Measurements from ENCODE around the gene UBASH3B.

Gene UBASH3B

DNA sequence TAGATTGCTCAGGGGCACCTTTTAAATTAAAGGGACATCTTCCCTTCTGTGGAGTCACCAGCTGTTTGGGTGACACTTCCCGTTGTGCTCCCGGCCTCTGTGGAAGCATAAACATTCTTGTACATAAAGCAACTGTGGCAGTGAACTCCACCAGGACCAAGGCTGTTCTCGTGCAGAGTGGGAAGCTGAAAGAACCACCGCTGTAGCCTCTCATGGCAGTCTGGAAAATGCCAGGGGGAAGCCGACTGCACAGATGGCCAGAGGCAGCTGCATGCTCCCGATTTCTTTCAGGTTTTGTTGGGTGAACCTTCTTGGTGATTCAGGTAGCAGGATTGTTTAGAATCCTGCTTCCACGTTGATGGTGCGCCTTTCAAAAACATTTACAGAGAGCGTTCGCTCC, 10.3 kb downstream of the UBASH3B start:
- H3K4me3 ChIP-seq (ENCODE audit: low read depth, low read length), result no peak overlapping the region
- TF ChIP-seq, protein P1, sequence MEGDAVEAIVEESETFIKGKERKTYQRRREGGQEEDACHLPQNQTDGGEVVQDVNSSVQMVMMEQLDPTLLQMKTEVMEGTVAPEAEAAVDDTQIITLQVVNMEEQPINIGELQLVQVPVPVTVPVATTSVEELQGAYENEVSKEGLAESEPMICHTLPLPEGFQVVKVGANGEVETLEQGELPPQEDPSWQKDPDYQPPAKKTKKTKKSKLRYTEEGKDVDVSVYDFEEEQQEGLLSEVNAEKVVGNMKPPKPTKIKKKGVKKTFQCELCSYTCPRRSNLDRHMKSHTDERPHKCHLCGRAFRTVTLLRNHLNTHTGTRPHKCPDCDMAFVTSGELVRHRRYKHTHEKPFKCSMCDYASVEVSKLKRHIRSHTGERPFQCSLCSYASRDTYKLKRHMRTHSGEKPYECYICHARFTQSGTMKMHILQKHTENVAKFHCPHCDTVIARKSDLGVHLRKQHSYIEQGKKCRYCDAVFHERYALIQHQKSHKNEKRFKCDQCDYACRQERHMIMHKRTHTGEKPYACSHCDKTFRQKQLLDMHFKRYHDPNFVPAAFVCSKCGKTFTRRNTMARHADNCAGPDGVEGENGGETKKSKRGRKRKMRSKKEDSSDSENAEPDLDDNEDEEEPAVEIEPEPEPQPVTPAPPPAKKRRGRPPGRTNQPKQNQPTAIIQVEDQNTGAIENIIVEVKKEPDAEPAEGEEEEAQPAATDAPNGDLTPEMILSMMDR (IDR thresholded peaks at IDR 0.05; ENCODE audit: control insufficient read depth, extremely low read depth, insufficient read depth), result no peak
- DNase-seq (ENCODE audit: low read depth), result no peak

GRCh38 chr11:122666743-122667142, 11.2 kb downstream of the UBASH3B start:
- no peak for DNase-seq (ENCODE audit: low read depth)
- TF ChIP-seq, protein P1 (IDR thresholded peaks at IDR 0.05; ENCODE audit: control insufficient read depth, extremely low read depth, insufficient read depth), result no peak
- H3K4me3 ChIP-seq (ENCODE audit: low read depth, low read length), result no peak overlapping the region

- DNase-seq (ENCODE audit: low read depth), result no peak
- TF ChIP-seq, protein P1 (IDR thresholded peaks at IDR 0.05; ENCODE audit: control insufficient read depth, extremely low read depth, insufficient read depth), result no peak
- no peak overlapping the region for H3K4me3 ChIP-seq (ENCODE audit: low read depth, low read length)
Measured at GRCh38 chr11:122668562-122669090, 13.1 kb downstream of the UBASH3B start.

DNA sequence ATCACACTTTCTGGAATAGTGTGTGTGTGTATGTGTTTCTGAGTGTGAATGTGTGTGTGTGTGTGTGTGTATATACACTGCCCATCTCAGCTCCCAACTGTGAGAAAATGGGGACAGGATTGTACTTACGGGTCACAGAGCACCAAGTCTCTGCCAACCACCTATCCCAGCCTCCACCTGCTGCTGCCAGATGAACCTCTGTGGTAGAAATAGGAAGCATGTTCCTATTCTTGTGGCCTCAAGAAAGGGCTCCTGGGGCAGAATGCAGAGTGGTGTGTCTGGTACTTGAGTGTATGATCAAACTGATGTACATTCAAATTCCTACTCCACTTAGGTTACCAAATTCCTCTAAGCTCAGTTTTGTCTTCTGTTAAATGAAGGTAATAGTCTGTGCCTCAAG, 14.6 kb downstream of the UBASH3B start:
- TF ChIP-seq, protein P1 (IDR thresholded peaks at IDR 0.05; ENCODE audit: control insufficient read depth, extremely low read depth, insufficient read depth), result no peak
- no peak overlapping the region for H3K4me3 ChIP-seq (ENCODE audit: low read depth, low read length)
- DNase-seq (ENCODE audit: low read depth), result no peak

GRCh38 chr11:122671400-122671891, 15.9 kb downstream of the UBASH3B start:
- TF ChIP-seq, protein P1 (IDR thresholded peaks at IDR 0.05; ENCODE audit: control insufficient read depth, extremely low read depth, insufficient read depth), result no peak
- H3K4me3 ChIP-seq (ENCODE audit: low read depth, low read length), result no peak overlapping the region

GRCh38 chr11:122672892-122673291, 17.4 kb downstream of the UBASH3B start:
- TF ChIP-seq, protein P1 (IDR thresholded peaks at IDR 0.05; ENCODE audit: control insufficient read depth, extremely low read depth, insufficient read depth), result no peak
- no peak overlapping the region for H3K4me3 ChIP-seq (ENCODE audit: low read depth, low read length)
- no peak for DNase-seq (ENCODE audit: low read depth)

More at GRCh38 chr11:122671400-122671891, 15.9 kb downstream of the UBASH3B start:
- no peak for DNase-seq (ENCODE audit: low read depth)

DNA sequence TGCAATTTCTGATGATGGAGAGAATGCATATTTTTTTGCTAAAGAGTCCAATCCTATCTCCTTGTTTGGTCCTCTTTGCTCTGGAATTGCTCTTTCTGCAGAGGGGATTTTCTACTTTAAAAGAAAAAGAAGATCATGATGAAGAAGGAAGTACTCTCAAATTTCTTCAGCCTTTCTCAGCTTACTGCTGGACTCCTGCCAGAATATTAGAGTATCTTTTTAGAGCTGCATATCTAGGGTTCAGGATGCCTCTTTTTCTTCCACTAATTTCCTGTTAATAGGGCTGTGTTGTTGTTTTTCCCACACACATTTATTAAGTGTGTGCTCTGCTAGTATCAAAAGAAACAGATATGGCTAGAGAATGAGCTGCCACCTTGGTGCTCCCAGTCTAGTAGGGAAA, 18.2 kb downstream of the UBASH3B start:
- H3K4me3 ChIP-seq (ENCODE audit: low read depth, low read length), result no peak overlapping the region
- DNase-seq (ENCODE audit: low read depth), result no peak
- TF ChIP-seq, protein P1 (IDR thresholded peaks at IDR 0.05; ENCODE audit: control insufficient read depth, extremely low read depth, insufficient read depth), result no peak
